ENCODE results near the gene ZNF574.

Gene ZNF574

GRCh38 chr19:42130254-42130573, 54.2 kb downstream of the ZNF574 start:
- no peak for DNase-seq

All from inflammatory macrophage (primary cell).